ENCODE measurements around the gene HOXD10.
A peak's percentile ranks its signal among the peaks of the same experiment; 100 is the strongest.

Gene HOXD10

DNA sequence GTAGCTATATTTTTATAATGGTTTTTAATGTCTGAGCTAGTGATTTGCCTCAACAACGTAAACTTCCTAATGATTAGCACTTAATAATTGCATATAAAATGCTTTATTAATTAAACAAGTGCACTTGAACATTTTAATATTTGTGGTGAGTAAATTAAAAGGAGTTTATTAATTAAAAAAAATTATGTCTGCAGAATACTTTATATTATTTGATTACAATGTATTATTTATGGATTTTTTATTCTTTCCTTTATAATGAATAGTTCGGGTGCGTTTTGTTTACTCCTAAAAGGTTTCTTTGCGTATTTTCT lies 15.2 kb downstream of the HOXD10 start:
- DNase-seq (ENCODE audit: low read depth, low spot score), result no peak
- H3K4me3 ChIP-seq (ENCODE audit: low read depth, low read length), result peak overlapping the region; percentile 12
- TF ChIP-seq, protein P1, sequence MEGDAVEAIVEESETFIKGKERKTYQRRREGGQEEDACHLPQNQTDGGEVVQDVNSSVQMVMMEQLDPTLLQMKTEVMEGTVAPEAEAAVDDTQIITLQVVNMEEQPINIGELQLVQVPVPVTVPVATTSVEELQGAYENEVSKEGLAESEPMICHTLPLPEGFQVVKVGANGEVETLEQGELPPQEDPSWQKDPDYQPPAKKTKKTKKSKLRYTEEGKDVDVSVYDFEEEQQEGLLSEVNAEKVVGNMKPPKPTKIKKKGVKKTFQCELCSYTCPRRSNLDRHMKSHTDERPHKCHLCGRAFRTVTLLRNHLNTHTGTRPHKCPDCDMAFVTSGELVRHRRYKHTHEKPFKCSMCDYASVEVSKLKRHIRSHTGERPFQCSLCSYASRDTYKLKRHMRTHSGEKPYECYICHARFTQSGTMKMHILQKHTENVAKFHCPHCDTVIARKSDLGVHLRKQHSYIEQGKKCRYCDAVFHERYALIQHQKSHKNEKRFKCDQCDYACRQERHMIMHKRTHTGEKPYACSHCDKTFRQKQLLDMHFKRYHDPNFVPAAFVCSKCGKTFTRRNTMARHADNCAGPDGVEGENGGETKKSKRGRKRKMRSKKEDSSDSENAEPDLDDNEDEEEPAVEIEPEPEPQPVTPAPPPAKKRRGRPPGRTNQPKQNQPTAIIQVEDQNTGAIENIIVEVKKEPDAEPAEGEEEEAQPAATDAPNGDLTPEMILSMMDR (IDR thresholded peaks at IDR 0.05; ENCODE audit: low read depth, low read length), result no peak
- in situ Hi-C loops (cut with HindIII; ENCODE audit: low sequenced_read_pairs), result no loop called here

DNA sequence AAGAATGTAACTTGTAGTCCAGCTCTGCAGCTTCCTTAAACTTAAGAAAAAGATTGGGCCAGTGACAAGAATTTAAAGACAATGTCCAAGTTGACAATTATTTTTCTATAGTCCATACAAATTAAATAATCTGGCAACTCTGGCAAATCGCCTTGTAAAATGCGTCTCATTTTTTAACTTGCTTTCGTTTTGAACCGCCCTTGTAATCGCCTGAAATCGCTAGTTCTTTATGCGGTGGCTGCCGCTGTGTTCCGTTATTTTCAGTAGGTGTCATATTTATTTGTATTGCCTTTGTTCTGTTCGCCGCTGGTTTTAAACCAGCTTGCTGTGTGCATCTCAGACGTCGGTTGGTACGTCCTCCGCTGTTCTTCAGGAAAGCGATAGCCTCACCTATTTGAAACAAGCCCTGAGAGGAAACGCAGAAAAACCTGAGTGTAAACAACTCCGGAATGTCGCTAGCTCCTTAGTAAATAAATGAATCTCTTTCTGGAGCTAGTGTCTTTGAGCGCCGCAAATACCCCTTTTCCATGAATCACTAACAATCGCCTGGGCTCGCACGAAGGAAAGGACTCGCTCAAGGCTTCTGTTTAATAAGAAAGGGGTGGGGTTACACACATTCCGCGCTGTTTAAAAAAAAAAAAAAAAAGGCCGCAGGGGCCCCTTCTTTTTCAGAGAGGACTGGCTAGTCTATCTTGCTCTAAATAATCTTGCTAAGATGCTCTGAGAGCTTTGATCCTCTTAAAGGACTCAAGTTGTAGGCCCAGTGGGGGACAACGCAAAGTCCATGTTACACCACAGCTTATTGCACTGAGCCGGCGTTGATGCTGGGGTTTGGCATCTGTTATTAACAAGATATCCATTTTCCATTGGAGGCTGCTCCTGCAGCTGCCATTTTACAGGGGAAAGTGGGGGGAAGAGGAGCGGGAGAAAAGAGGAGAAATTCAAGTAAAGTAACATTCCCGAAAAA lies 15.9 kb downstream of the HOXD10 start:
- in situ Hi-C loops (cut with HindIII; ENCODE audit: low sequenced_read_pairs), result no loop called here
- H3K4me3 ChIP-seq (ENCODE audit: low read depth, low read length), result peak overlapping the region; percentile 12

DNA sequence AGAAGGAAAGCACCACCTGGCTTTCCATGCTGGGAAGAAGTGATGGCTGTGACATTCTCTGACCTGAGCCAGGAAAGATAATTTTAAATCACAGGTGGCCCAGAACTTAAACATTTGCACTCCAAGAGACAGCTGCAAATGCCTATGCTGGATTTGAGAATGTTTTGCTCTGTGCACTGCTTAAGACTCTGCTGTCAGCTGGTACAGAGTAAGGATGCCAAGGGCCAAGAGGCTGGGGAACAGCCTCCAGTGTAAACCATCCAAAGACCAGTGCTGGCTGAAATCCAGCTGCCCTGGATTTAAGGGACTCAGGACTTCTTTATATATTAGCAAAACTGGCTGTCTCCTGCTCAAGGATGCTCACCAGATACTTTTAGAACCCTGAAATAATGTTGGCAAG lies 16.8 kb downstream of the HOXD10 start:
- DNase-seq (ENCODE audit: low read depth, low spot score), result no peak

More for the DNA sequence above, 15.9 kb downstream of the HOXD10 start:
- peak; percentile 60 for DNase-seq (ENCODE audit: low read depth, low spot score)
- TF ChIP-seq, protein P1 (IDR thresholded peaks at IDR 0.05; ENCODE audit: low read depth, low read length), result no peak

DNA sequence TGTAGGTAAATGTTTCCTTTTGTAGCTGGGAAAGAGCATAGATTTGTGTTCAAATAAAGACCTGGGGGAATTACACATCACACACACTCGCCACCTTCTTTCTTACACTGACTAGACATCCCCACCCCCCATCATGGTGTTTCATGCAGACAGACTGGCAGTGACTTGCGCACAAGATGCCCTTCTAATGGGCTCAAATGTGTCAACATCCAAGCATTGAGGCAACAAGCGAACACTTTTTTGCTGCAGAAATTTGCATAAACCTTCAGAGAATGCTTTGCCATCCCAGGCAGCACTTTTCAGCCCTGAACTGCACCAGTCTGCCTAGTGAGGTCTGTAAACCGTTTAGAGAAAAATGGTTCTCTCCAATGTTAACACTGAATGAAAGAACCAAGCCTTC lies 17.5 kb downstream of the HOXD10 start:
- in situ Hi-C loops (cut with HindIII; ENCODE audit: low sequenced_read_pairs), result no loop called here

More for the DNA sequence above, 16.8 kb downstream of the HOXD10 start:
- no peak overlapping the region for H3K4me3 ChIP-seq (ENCODE audit: low read depth, low read length)
- in situ Hi-C loops (cut with HindIII; ENCODE audit: low sequenced_read_pairs), result no loop called here
- TF ChIP-seq, protein P1 (IDR thresholded peaks at IDR 0.05; ENCODE audit: low read depth, low read length), result no peak

DNA sequence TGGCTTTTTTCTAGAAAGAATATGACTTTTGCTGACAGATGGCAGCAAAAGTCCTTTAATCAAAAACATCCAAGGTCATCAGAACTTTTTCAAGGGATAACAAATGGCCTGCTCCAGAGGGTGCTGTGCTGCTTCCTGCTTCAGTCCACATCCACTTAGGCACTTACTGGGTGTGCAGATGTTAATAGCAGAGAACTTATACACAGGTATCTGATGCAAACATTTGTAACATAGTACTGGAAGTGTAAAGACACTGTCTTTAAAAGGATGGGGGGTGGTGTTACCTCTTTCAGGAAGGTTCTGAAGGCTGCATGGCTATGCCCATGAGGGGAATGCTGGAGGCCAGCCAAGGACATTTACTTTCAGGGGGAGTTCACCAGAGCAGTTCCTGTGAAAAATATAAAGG lies 18.5 kb downstream of the HOXD10 start:
- TF ChIP-seq, protein P1 (IDR thresholded peaks at IDR 0.05; ENCODE audit: low read depth, low read length), result no peak

More for the DNA sequence above, 17.5 kb downstream of the HOXD10 start:
- TF ChIP-seq, protein P1 (IDR thresholded peaks at IDR 0.05; ENCODE audit: low read depth, low read length), result no peak
- no peak overlapping the region for H3K4me3 ChIP-seq (ENCODE audit: low read depth, low read length)
- no peak for DNase-seq (ENCODE audit: low read depth, low spot score)

DNA sequence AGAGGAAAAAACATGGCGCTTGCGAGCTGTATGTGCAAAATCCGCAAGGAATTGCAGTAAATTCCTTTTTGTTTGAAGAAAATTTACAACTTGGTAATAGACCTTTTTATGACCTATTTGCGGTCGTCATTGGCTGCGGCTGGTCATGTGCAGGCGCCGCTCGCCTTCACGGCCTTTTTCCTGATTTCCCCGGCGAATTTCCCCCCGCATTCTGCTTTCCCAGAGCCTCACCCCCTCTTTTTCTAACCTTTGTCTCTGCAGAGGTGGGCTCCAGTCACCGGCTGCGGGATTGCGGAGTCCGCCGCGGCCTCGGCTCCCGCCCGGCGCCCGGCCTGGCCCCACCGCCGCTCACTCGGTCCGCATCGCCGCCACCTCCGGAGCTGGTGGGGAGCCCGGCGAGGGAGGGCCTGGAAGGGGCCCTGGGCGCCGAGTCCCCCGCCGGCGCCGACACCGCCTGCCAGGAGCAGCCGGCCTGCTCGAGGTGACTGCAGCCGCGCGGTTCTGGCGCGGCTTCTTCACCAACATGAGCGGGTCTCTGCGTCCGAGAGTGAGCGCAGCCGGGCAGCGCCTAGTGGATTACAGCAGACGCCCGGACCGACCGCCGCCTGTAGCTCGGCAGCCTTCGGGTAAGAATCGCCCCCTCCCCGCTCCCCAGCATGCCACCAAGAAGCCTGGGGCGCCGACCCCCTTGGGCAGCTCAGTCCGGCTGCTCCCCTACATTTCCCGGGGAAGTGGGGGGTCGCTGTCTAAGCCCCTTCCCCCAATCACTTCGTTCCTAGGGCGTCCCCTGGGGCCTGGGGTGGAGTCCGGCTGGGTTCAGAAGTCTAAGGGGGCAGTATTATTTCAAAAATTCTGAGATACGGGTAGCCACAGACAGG lies 20.0 kb downstream of the HOXD10 start:
- in situ Hi-C loops (cut with HindIII; ENCODE audit: low sequenced_read_pairs), result no loop called here
- no peak for DNase-seq (ENCODE audit: low read depth, low spot score)
- TF ChIP-seq, protein P1 (IDR thresholded peaks at IDR 0.05; ENCODE audit: low read depth, low read length), result no peak
- H3K4me3 ChIP-seq (ENCODE audit: low read depth, low read length), result peak overlapping the region; percentile 57

More for the DNA sequence above, 18.5 kb downstream of the HOXD10 start:
- DNase-seq (ENCODE audit: low read depth, low spot score), result peak; percentile 19
- in situ Hi-C loops (cut with HindIII; ENCODE audit: low sequenced_read_pairs), result no loop called here
- H3K4me3 ChIP-seq (ENCODE audit: low read depth, low read length), result no peak overlapping the region
